COR-L47 (cell line): ENCODE results near the gene NKIRAS1.
"Not testable (repeated sequence)": the region's sequence is repeated elsewhere in the genome, so short reads cannot be mapped to it uniquely, and the experiment has no call there.

Source experiments
- DNase-seq: peaks from one replicate; lab custom pipeline; 2025; lab: John Stamatoyannopoulos, UW

NKIRAS1 gene

GRCh38 chr3:23869977-23870662 lies 46.7 kb downstream of the NKIRAS1 start:
- DNase-seq: no peak

GRCh38 chr3:23867838-23868237 lies 49.0 kb downstream of the NKIRAS1 start:
- no peak for DNase-seq

- no peak for DNase-seq
These were observed 49.4 kb downstream of the NKIRAS1 start for GRCh38 chr3:23867400-23867799.

GRCh38 chr3:23865595-23866396 lies 51.0 kb downstream of the NKIRAS1 start:
- DNase-seq: no peak

GRCh38 chr3:23864931-23865330 lies 51.9 kb downstream of the NKIRAS1 start:
- DNase-seq: no peak

GRCh38 chr3:23863060-23863459 lies 53.7 kb downstream of the NKIRAS1 start:
- no peak for DNase-seq

GRCh38 chr3:23861689-23862088 lies 55.1 kb downstream of the NKIRAS1 start:
- DNase-seq: no peak

- DNase-seq: no peak
These were observed 56.9 kb downstream of the NKIRAS1 start for GRCh38 chr3:23859839-23860382.

- DNase-seq: no peak
These were observed 57.6 kb downstream of the NKIRAS1 start for GRCh38 chr3:23859012-23859743.

- no peak for DNase-seq
These were observed 60.5 kb downstream of the NKIRAS1 start for GRCh38 chr3:23856286-23856685.

GRCh38 chr3:23849462-23849861 lies 67.3 kb downstream of the NKIRAS1 start:
- not testable (repeated sequence) for DNase-seq

- no peak for DNase-seq
These were observed 71.2 kb downstream of the NKIRAS1 start for GRCh38 chr3:23845326-23846216.

- no peak for DNase-seq
These were observed 72.9 kb downstream of the NKIRAS1 start for GRCh38 chr3:23843869-23844268.
